Neural crest cell (in vitro differentiated cells): ENCODE results near the gene GNPNAT1. TPM values are rescaled to one million over a fixed set of nuclear protein-coding genes. Genes with fewer than 3 reads are reported as not detected.

Experiments
- DNase-seq: peaks from one replicate; pipeline ENCODE4 v3.0.0; 2021; ENCODE audit warnings: low read depth, mixed read lengths, low spot score
- H3K27ac Mint-ChIP-seq: one replicate; pipeline ENCODE4 v1.8.0; 2021; ENCODE audit warnings: mild to moderate bottlenecking, mixed read lengths; ENCODE audit not compliant: unreplicated experiment
- H3K27me3 Mint-ChIP-seq: 2 replicates; pipeline ENCODE4 v1.8.0; 2021; ENCODE audit warnings: low read depth, mild to moderate bottlenecking, mixed read lengths
- H3K36me3 Mint-ChIP-seq: 2 replicates; pipeline ENCODE4 v1.8.0; 2021; ENCODE audit warnings: low read depth, mild to moderate bottlenecking, mixed read lengths
- H3K4me1 Mint-ChIP-seq: 2 replicates; pipeline ENCODE4 v1.8.0; 2021; ENCODE audit warnings: mixed read lengths
- H3K4me3 Mint-ChIP-seq: one replicate; pipeline ENCODE4 v1.8.0; 2021; ENCODE audit warnings: mild to moderate bottlenecking, mixed read lengths
- H3K9me3 Mint-ChIP-seq: 2 replicates; pipeline ENCODE4 v1.8.0; 2021; ENCODE audit warnings: mixed read lengths
- total RNA-seq: library from RNA; stranded (reverse); gene quantifications from 2 replicates; pipeline ENCODE4 v1.2.1, GENCODE V29; 2021
- TF ChIP-seq, protein P1 (sequence below): fragments of 200-600 bp; sonication (generic); conservative IDR thresholded peaks from 2 replicates; pipeline ENCODE4 v1.5.0; 2021; ENCODE audit warnings: antibody characterized with exemption, mild to moderate bottlenecking

The GNPNAT1 gene
- total RNA-seq, 1 donor from 2014 or later = 27.9 TPM

DNA sequence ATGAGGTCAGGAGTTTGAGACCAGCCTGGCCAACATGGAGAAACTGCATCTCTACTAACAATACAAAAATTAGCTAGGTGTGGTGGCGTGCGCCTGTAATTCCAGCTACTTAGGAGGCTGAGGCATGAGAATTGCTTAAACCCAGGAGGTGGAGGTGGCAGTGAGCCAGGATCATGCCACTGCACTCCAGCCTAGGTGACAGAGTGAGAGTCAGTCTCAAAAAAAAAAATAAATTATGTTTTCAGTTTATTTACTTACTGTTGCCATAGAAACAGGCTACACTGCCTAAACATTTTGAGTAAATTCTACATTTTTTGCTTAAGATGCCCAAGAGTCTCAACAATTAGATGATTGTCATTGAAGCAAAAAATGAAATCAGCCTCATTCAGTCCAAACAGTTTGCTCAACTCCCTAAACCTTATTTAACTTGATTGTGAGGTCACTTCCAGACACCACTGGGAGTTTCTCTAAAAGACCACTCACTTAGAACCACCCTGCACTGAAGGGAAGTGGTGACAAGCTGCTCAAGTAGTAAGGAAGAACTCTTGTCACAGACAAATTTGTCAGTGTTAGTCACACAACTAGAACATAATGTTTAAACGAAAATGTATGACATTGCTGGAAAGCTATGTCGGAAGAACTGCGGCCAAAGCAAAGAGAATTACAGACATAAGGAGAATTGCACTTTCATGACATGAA is 9.8 kb upstream of the GNPNAT1 start:
- peaks cover 3% of the 10 kb centered on the region for H3K4me1 Mint-ChIP-seq
- H3K4me3 Mint-ChIP-seq = no peak overlapping the region
- DNase-seq = no peak
- H3K27me3 Mint-ChIP-seq = no peaks in the 10 kb centered on the region
- TF ChIP-seq, protein P1, sequence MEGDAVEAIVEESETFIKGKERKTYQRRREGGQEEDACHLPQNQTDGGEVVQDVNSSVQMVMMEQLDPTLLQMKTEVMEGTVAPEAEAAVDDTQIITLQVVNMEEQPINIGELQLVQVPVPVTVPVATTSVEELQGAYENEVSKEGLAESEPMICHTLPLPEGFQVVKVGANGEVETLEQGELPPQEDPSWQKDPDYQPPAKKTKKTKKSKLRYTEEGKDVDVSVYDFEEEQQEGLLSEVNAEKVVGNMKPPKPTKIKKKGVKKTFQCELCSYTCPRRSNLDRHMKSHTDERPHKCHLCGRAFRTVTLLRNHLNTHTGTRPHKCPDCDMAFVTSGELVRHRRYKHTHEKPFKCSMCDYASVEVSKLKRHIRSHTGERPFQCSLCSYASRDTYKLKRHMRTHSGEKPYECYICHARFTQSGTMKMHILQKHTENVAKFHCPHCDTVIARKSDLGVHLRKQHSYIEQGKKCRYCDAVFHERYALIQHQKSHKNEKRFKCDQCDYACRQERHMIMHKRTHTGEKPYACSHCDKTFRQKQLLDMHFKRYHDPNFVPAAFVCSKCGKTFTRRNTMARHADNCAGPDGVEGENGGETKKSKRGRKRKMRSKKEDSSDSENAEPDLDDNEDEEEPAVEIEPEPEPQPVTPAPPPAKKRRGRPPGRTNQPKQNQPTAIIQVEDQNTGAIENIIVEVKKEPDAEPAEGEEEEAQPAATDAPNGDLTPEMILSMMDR = no peak
- H3K36me3 Mint-ChIP-seq = no peaks in the 10 kb centered on the region
- H3K9me3 Mint-ChIP-seq = no peaks in the 10 kb centered on the region
- no peak overlapping the region for H3K27ac Mint-ChIP-seq

DNA sequence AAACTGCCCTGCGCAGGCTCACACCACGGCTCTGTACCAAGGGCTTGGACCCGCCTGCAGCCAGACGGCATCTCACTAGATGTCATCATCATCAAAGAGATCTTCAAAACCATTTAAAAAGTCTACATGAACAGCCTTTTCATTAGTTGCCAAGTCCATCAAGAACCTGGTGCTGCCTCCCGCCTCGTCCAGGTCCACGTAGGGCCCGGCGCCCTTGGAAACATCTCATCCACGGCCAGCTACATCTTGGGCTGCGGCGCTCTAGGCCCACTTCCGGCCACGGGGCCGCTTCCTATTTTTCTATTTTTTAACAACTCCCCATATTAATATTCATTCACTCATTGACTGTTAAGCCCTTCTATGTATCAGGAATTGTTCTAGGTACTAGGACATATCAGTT is 7.4 kb upstream of the GNPNAT1 start:
- Mint-ChIP-seq H3K27me3 (no peaks in the 10 kb centered on the region), H3K4me3 (no peak overlapping the region), H3K9me3 (peaks cover 3% of the 10 kb centered on the region)

DNA sequence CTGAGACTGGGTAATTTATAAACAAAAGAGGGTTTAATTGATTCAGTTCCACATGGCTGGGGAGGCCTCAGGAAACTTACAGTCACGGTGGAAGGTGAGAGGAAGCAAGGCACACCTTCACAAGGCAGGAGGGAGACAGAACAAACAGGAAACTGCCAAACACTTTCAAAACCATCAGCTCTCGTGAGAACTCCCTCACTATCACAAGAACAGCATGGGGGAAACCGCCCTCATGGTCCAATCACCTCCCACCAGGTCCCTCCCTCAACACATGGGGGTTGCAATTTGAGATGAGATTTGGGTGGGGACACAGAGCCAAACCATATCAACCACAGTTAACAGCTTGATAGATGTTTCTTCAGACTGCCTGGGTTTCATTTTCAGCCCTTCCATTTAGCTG is 6.2 kb upstream of the GNPNAT1 start:
- Mint-ChIP-seq H3K4me1 (peaks cover 3% of the 10 kb centered on the region), H3K4me3 (no peak overlapping the region), H3K27ac (no peak overlapping the region)

More for the DNA sequence above, 7.4 kb upstream of the GNPNAT1 start:
- Mint-ChIP-seq H3K4me1 (peaks cover 3% of the 10 kb centered on the region), H3K27ac (no peak overlapping the region), H3K36me3 (no peaks in the 10 kb centered on the region)
- TF ChIP-seq, protein P1 = no peak
- DNase-seq = no peak

DNA sequence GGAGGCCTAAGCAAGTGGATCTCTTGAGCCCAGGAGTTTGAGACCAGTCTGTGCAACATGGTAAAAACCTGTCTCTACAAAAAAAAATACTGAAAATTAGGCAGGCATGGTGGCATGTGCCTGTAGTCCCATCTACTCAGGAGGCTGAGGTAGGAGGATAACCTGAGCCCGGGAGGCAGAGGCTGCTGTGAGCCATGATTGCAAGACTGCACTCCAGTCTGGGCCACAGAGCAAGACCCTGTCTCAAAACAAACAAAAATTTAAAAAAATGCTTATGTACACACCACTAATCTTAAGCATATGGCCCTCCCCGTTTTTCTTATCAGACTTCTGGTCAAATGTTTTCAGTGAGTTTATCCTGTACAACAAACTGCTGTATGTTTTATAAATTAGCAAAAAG is 1.7 kb upstream of the GNPNAT1 start:
- Mint-ChIP-seq H3K9me3 (peaks cover 3% of the 10 kb centered on the region), H3K4me3 (peak overlapping the region; percentile 44), H3K4me1 (peaks cover 40% of the 10 kb centered on the region), H3K27ac (no peak overlapping the region), H3K36me3 (no peaks in the 10 kb centered on the region), H3K27me3 (peaks cover 4% of the 10 kb centered on the region)
- no peak for DNase-seq
- TF ChIP-seq, protein P1 = no peak

More for the DNA sequence above, 6.2 kb upstream of the GNPNAT1 start:
- TF ChIP-seq, protein P1 = no peak
- no peak for DNase-seq
- no peaks in the 10 kb centered on the region for H3K27me3 Mint-ChIP-seq
- peaks cover 3% of the 10 kb centered on the region for H3K9me3 Mint-ChIP-seq
- H3K36me3 Mint-ChIP-seq = no peaks in the 10 kb centered on the region

DNA sequence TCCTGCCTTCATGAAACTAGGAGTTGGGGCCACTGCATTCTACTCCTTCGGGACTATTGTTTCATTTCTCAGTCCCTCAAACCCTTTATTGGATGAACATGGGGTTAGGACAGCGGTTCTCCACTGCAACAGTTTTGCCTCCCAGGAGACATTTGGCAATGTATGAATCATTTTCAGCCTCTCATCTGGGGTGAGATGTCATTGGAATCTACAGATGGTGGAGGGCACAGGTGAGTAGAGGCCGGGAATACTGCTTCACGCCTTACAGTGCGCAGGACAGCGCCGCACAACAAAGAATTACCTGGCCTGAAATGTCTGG is 649 bp upstream of the GNPNAT1 start:
- TF ChIP-seq, protein P1 = no peak
- H3K27me3 Mint-ChIP-seq = peaks cover 4% of the 10 kb centered on the region
- peaks cover 40% of the 10 kb centered on the region for H3K4me1 Mint-ChIP-seq
- H3K4me3 Mint-ChIP-seq = peak overlapping the region; percentile 92
- no peaks in the 10 kb centered on the region for H3K36me3 Mint-ChIP-seq
- H3K9me3 Mint-ChIP-seq = peaks cover 3% of the 10 kb centered on the region
- H3K27ac Mint-ChIP-seq = peak overlapping the region; percentile 48
- no peak for DNase-seq
